Smooth muscle cell (in vitro differentiated cells): ENCODE data around the gene FBXW7. TPM values are rescaled to one million over a fixed set of nuclear protein-coding genes. Genes with fewer than 3 reads are reported as not detected.

ENCODE experiments used
- DNase-seq: peaks from one replicate; lab custom pipeline; 2025; ENCODE audit not compliant: unreplicated experiment; lab: John Stamatoyannopoulos, UW
- H2AFZ ChIP-seq: fragments of 200-600 bp; sonication (generic); 2 replicates; pipeline ENCODE4 v1.6.0; 2016; ENCODE audit warnings: antibody characterized with exemption, low read depth, mild to moderate bottlenecking
- H3F3A ChIP-seq: fragments of 200-600 bp; sonication (generic); 2 replicates; pipeline ENCODE4 v1.6.0; 2017; ENCODE audit warnings: antibody characterized with exemption, low read depth
- H3K27ac ChIP-seq: fragments of 200-600 bp; sonication (generic); 2 replicates; pipeline ENCODE4 v1.5.1; 2016; ENCODE audit warnings: low read depth, mild to moderate bottlenecking
- H3K27me3 ChIP-seq: fragments of 200-600 bp; sonication (generic); 2 replicates; pipeline ENCODE4 v1.6.1; 2016; ENCODE audit warnings: low read depth, mild to moderate bottlenecking
- H3K36me3 ChIP-seq: fragments of 200-600 bp; sonication (generic); 2 replicates; pipeline ENCODE4 v1.5.1; 2016; ENCODE audit warnings: low read depth
- H3K4me1 ChIP-seq: fragments of 200-600 bp; sonication (generic); 2 replicates; pipeline ENCODE4 v1.5.1; 2016; ENCODE audit warnings: low read depth
- H3K4me2 ChIP-seq: fragments of 200-600 bp; sonication (generic); 2 replicates; pipeline ENCODE4 v1.6.0; 2016; ENCODE audit warnings: mild to moderate bottlenecking
- H3K4me3 ChIP-seq: fragments of 200-600 bp; sonication (generic); 2 replicates; pipeline ENCODE4 v1.5.1; 2016; ENCODE audit warnings: mild to moderate bottlenecking
- H3K79me2 ChIP-seq: fragments of 200-600 bp; sonication (generic); 2 replicates; pipeline ENCODE4 v1.6.0; 2016; ENCODE audit warnings: low read depth, mild to moderate bottlenecking
- H3K9ac ChIP-seq: fragments of 200-600 bp; sonication (generic); 2 replicates; pipeline ENCODE4 v1.6.0; 2016; ENCODE audit warnings: low read depth
- H3K9me3 ChIP-seq: fragments of 200-600 bp; sonication (generic); replicated peaks from 2 replicates; pipeline ENCODE4 v1.5.1; 2016; ENCODE audit warnings: low read depth
- H4K20me1 ChIP-seq: fragments of 200-600 bp; sonication (generic); 2 replicates; pipeline ENCODE4 v1.6.0; 2016; ENCODE audit warnings: low read depth
- CTCF ChIP-seq: fragments of 200-600 bp; sonication (generic); IDR thresholded peaks from 2 replicates; pipeline ENCODE4 v1.5.1; 2017; ENCODE audit warnings: borderline replicate concordance, mild to moderate bottlenecking, antibody characterized with exemption; ENCODE audit not compliant: insufficient read depth, poor library complexity, severe bottlenecking
- WGBS: methylation state at CpG from one replicate; pipeline ENCODE4 v1.1.7; 2016; ENCODE audit warnings: low lambda C conversion rate; 5-methylcytosine and 5-hydroxymethylcytosine counted together
- polyA plus RNA-seq: library from polyadenylated mRNA; unstranded; fragments of >200 nt; fragmentation: Nextera tagmentation; extraction: Ambion mirVana; gene quantifications from 2 replicates; pipeline ENCODE4 v1.2.1, GENCODE V29; 2016
- total RNA-seq: library from RNA; depleted of rRNA; stranded (reverse); fragments of >200 nt; gene quantifications from 2 replicates; pipeline ENCODE4 v1.2.3, GENCODE V29; 2014

Gene FBXW7
- total and polyA plus RNA-seq, 2 experiments from 2014 or later: 16.4 to 31.6 TPM

DNA sequence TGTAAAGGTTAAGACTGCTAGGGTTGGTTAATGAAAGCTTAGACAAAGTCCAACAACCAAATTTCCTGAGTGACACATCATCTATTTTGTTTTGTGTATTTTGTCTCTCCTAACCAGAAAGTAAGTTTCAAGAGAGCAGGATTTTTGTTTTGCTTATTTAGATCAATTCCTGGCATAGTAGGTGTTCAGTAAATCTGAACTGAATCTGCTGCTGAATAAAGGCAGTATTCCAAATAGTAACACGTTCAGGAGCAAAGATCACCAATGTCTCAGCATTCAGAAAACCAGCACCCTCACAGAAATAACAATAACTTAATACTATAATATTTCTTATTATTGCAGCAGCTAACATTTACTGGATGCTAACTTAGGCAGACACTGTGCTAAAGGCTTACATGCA lies 12.2 kb downstream of the FBXW7 start:
- Histone ChIP-seq H3F3A (no peaks in the 10 kb centered on the region), H3K4me3 (no peak overlapping the region), H3K27ac (no peak overlapping the region), H3K9ac (no peak overlapping the region), H4K20me1 (peaks cover 83% of the 10 kb centered on the region), H3K9me3 (no peaks in the 10 kb centered on the region), H2AFZ (no peak overlapping the region), H3K27me3 (no peaks in the 10 kb centered on the region), H3K4me1 (no peaks in the 10 kb centered on the region), H3K4me2 (no peak overlapping the region), H3K79me2 (peaks cover 88% of the 10 kb centered on the region), H3K36me3 (no peaks in the 10 kb centered on the region)
- TF ChIP-seq CTCF: no peak
- DNase-seq: no peak
- 86% methylated on average over 1 of the region's 1 CpG for WGBS

DNA sequence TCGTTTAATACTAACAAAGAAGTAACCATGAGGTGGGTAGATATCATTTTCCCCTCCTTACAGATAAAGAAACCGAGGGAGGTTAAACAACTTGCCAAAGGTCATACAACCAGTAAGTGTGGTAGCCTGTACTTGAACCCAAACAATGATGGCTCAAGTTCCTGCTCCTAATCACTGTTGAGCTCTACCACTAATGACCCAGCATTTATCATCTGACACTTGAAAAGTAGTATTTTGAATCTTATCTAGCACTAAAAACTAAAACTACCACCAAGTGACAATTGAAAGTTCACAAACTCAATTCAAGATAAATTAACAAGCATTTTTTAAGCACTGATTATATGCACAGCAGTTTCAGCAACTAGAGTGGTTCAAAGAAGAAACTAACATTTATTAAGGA lies 13.1 kb downstream of the FBXW7 start:
- no peaks in the 10 kb centered on the region for H3K36me3 ChIP-seq
- H3K4me1 ChIP-seq: no peaks in the 10 kb centered on the region
- no peak overlapping the region for H3K4me3 ChIP-seq
- WGBS: 73% methylated on average over 2 of the region's 2 CpGs
- no peak for DNase-seq
- H4K20me1 ChIP-seq: peaks cover 84% of the 10 kb centered on the region
- no peaks in the 10 kb centered on the region for H3K9me3 ChIP-seq
- H3K27me3 ChIP-seq: no peaks in the 10 kb centered on the region
- no peak for TF ChIP-seq CTCF
- peaks cover 87% of the 10 kb centered on the region for H3K79me2 ChIP-seq
- no peak overlapping the region for H3K27ac ChIP-seq
- no peak overlapping the region for H3K4me2 ChIP-seq
- H3K9ac ChIP-seq: no peak overlapping the region
- no peak overlapping the region for H2AFZ ChIP-seq
- no peaks in the 10 kb centered on the region for H3F3A ChIP-seq

- Histone ChIP-seq H4K20me1 (peaks cover 84% of the 10 kb centered on the region), H3K9ac (no peak overlapping the region), H3F3A (no peaks in the 10 kb centered on the region), H3K9me3 (no peaks in the 10 kb centered on the region), H3K4me1 (no peaks in the 10 kb centered on the region), H3K79me2 (peaks cover 86% of the 10 kb centered on the region), H2AFZ (no peak overlapping the region), H3K36me3 (no peaks in the 10 kb centered on the region), H3K27ac (no peak overlapping the region), H3K27me3 (no peaks in the 10 kb centered on the region), H3K4me2 (no peak overlapping the region), H3K4me3 (no peak overlapping the region)
- 96% methylated on average over 2 of the region's 2 CpGs for WGBS
- no peak for TF ChIP-seq CTCF
- no peak for DNase-seq
Measured at GRCh38 chr4:152522245-152522644, 13.6 kb downstream of the FBXW7 start.

DNA sequence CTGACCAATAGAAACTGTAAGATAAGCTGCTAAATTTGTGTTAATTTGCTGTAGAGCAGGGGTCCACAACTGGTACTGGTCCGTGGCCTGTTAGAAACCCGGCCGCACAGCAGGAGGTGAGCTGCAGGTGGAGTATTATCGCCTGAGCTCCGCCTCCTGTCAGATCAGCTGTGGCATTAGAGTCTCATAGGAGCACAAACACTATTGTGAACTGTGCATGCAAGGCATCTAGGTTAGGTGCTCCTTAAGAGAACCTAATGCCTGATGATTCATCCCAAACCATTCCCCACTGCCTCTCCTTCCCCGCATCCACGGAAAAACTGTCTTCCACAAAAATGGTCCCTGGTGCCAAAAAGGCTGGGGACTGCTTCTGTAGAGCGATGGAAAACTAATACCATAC lies 19.7 kb downstream of the FBXW7 start:
- WGBS: 72% methylated on average over 8 of the region's 8 CpGs
- Histone ChIP-seq H3K4me1 (peaks cover 7% of the 10 kb centered on the region), H3K36me3 (no peaks in the 10 kb centered on the region), H3F3A (no peaks in the 10 kb centered on the region), H2AFZ (no peak overlapping the region), H3K4me2 (no peak overlapping the region), H3K9me3 (no peaks in the 10 kb centered on the region), H3K27me3 (no peaks in the 10 kb centered on the region), H3K79me2 (peaks cover 79% of the 10 kb centered on the region), H4K20me1 (peaks cover 79% of the 10 kb centered on the region), H3K9ac (no peak overlapping the region), H3K27ac (peak overlapping the region; percentile 13), H3K4me3 (no peak overlapping the region)
- DNase-seq: no peak
- TF ChIP-seq CTCF: no peak
